NCI-H345 (cell line): ENCODE results near the gene MED13L.
"Not testable (repeated sequence)": the region's sequence is repeated elsewhere in the genome, so short reads cannot be mapped to it uniquely, and the experiment has no call there.

Experiments
- DNase-seq: peaks from one replicate; lab custom pipeline; 2025; lab: John Stamatoyannopoulos, UW

The MED13L gene

GRCh38 chr12:116303066-116303465 is 25.6 kb upstream of the MED13L start:
- no peak for DNase-seq

DNA sequence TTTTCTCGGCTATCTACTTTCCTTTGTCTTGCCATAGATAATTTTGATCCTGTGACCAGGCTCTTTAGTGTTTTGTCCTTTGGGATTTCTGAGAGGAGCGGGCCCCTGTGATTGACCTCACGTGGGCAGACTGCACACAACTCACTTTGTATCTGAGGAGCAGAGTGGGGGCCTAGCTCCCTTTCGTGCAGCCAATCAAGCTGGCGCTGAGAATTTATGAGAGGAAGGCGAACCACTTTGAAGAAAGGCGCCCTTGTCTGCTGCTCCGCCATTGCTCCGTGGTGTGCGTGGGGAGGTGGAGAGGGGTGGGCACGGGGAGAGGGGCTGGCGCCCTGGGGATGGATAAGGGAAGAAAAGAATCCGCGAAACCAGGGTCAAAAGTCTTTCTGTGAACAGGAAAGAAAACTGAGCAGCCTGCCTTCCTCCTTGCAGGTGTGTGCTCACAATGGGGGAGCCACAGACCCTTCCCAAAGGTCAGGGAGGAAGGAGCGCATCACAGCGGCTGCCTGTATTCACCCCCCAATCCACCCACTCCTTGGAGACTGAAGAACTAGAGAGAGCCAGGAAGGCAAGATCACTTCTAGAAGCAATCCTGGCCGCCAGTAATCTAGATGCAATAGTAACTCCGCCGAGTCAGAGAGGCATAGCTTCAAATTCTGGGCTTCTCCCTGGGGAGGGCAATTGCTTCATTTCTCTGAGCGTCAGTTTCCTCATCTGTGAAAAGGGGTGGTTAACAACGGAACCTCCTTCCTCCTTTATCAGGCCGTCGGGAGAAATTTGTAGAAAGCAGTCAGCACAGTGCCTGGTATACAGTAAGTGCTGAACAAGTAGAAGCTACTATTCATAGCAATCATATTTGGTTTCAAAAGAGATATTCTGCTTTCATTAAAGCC is 24.9 kb upstream of the MED13L start:
- no peak for DNase-seq

- no peak for DNase-seq
Observed at GRCh38 chr12:116301621-116302020, 24.1 kb upstream of the MED13L start.

DNA sequence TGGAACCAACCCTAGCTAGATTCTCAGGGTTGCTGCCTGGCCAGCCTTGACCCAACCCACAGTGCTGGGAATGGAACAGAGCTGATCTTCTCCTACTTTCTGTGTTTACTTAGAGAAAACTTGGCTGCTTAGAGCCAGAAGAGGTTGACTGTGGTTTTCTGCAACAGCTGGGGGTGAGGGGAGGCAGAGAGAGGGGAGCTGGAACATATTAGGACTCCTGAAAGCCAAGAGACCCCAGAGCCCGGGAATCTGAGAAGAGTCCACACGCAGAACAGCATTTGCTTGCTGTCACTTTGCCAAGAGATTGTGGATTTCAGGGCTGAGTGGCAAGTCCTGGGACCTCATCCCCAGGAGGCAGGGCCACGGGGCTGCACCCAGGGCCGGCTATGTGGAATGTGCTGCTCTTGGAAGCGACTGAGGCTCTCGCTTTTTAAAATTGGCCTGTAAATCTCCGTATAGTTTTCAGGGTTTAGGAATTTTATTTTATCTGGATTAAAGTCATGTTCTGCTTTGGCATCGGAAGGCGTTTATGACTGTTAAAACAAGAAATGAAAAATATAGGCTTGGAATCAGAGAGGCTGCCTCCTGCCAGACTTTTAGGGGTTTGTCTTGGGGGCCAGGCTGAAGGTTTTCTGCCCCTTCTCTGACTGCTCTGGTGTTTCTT is 22.3 kb upstream of the MED13L start:
- no peak for DNase-seq

DNA sequence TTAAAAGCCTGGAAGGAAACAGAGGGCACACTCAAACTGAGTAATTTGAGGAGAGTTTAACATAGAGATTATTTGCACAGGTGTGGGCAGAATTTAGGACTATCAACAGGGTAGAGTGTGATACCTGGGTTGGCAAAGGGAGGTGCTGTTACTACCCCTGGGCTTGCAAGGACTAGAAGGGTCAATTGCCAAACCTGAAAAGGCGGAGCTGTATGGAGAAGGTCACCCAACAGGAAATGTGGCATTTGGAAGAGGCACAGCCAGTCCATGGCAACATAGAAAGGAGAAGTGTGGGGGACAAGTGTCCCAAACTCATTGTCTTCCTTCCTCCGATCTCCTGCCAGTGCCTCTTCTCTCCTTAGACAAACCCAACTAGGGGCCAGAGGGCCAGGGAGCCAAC is 21.6 kb upstream of the MED13L start:
- no peak for DNase-seq

DNA sequence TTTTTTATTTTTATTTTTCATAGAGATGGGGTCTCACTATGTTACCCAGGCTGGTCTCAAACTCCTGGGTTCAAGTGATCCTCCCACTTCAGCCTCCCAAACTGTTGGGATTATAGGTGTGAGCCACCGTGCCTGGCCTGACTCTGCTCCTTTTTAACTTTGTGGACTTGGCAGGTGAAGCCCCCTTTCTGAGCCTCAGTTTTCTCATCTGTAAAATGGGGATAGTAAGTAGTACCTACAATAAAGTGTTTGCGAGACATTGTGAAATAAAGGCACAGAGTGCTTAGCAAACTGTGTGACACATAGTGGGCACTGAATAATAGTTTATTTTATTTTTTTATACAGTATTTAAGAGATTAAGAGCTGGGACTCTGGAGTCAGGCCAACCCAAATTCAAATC is 21.1 kb upstream of the MED13L start:
- no peak for DNase-seq

- DNase-seq: no peak
Observed at GRCh38 chr12:116297224-116297834, 19.8 kb upstream of the MED13L start.

- DNase-seq: no peak
Observed at GRCh38 chr12:116295327-116296263, 18.1 kb upstream of the MED13L start.

- DNase-seq: no peak
Observed at GRCh38 chr12:116294454-116295165, 17.1 kb upstream of the MED13L start.

- DNase-seq: no peak
Observed at GRCh38 chr12:116293687-116294453, 16.4 kb upstream of the MED13L start.

DNA sequence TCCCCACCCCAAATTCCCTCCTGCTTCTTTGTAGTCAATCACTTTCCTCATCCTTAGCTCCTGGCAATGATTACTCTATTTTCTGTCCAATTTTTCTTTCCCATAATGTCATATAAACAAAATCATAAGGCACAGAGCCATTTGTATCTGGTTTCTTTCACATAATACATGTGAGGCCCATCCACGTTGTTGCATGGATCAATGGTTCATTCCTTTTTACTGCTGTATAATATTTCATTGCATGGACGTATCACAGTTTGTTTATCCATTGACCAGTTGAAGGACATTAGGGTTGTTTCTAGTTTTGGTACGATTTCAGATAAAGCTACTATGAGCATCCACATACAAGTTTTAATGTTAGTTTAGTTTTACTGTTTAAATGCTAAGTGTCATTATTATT is 13.7 kb upstream of the MED13L start:
- DNase-seq: no peak

DNA sequence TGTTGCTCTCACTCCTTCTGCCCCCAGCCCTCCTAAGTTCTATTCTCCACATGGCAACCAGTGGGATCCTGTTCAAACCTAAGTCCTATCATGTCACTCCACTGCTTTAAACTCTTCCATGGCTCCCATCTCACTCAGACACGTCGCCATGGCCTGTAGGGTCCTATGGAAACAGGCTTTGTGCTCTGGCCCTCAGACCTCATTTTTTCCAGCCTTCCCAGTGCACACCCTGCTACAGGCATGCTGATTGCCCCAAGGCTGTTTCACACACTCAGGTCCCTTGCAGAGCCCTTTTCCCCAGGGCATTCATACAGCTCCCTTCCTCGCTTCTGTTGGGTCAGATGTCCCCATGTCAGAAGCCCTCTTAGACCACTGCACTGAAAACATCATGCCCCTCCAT is 11.2 kb upstream of the MED13L start:
- DNase-seq: no peak

- DNase-seq: no peak
Observed at GRCh38 chr12:116287842-116288301, 10.4 kb upstream of the MED13L start.

DNA sequence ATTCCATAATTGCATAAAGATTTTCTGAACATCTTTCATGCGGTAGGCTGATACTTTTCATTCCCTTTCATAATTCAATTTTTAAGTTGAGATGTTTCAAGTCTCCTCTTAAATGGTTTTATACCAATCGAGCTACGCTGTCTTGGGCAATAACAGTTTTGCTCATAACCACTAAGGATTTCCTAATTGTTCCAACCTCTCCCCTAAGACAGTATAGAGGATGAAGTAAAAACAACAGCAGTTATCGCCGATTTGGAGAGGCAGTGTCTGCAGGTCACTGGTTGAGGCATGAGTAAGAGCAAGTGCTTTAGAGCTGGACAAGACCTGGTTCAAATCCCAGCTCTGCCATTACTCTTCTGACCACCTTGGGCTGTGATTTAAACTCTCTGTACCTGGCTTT is 6.9 kb upstream of the MED13L start:
- no peak for DNase-seq

DNA sequence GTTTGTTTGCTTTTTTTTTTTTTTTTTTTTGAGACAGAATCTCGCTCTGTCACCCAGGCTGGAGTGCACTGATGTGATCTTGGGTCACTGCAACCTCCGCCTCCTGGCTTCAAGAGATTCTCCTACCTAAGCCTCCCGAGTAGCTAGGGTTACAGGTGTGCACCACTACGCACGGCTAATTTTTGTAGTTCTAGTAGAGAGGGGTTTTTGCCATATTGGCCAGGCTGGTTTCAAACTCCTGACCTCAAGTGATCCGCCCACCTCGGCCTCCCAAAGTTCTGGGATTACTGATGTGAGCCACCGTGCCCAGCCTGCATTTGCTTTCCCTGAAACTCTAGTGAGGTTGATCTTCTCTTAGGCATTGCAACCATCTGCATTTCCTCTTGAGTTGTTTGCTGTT is 6.4 kb upstream of the MED13L start:
- not testable (repeated sequence) for DNase-seq

DNA sequence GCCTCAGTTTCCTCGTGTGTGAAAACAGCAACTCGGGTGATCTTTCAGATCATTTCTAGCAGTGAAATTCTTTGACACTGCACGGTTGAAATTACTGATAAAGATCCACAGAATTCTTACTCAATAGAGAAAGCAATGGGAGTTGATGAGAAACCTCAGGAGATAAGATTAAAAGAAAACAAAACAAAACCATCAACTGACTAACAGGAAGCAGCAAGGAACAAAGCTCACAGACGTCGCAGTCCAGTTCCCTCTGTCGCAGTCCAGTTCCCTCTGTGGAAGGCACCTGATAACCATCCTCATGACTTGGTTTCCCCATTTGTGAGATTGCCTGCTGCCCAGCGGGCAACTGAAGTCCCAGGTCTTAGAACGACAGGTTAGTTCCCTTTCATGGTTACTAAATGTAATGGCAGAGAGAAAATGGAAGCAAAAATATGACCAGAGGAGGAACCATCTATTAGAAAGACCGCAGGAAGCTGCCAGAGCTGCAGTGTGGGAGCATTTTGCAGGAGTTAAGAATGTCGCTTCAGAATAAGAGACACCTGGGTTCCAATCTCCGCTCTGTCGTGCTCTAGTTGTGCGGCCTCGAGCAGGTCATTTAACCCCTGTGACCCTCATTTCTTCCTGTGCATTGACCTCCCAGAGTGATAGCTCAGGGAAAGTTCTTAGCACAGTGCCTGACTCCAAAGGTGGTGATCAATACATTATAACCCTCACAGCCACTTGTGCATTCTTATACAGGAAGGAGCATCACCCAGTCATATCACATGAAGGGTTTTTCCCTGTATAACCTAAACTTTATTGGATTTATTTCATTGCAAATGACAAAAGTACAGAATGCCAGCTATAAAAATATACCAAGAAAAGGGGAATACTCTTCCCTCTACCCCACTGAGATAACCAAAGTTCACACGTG is 5.1 kb upstream of the MED13L start:
- DNase-seq: no peak

DNA sequence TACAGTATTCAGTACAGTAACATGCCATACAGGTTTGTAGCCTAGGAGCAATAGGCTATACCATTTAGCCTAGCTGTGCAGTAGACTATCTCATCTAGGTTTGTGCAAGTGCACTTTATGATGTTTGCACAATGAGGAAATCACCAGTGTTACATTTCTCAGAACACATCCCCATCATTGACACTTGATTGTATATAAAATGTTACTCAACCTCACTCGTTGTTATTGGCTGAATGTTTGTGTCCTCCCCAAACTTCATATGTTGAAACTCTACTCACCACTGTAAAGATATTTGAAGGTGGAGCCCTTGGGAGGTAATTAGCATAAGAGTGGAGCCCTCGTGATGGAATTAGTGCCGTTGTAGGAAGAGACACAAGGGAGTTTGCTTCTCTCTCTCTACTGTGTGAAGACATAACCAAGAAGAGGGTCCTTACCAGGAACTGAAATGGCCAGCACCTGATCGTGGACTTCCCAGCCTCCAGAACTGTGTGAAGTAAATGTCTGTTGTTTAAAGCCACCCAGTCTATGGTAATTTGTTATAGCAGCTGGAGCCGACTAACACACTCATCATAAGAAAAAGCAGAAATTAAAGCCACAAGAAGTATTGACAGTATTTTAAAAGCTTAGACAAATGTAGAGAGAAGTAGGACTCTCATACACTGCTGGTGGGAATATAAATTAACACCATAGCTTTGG is 3.2 kb upstream of the MED13L start:
- DNase-seq: no peak

- no peak for DNase-seq
Observed at GRCh38 chr12:116278667-116279066, 1.2 kb upstream of the MED13L start.

- no peak for DNase-seq
Observed at GRCh38 chr12:116278279-116278626, 760 bp upstream of the MED13L start.
